ENCODE measurements around the gene PHPT1. TPM values are rescaled to one million over a fixed set of nuclear protein-coding genes. Genes with fewer than 3 reads are reported as not detected.

The PHPT1 gene
- total RNA-seq, 1 experiment from 2014 or later, result 94.7 TPM

GRCh38 chr9:136857581-136858412 lies 8.6 kb downstream of the PHPT1 start:
- DNase-seq (ENCODE audit: low spot score), result no peak
- TF ChIP-seq EZH2 (IDR thresholded peaks at IDR 0.05; ENCODE audit: borderline replicate concordance, low read depth, low read length, poor library complexity, severe bottlenecking), result no peak
- TF ChIP-seq CTCF (conservative IDR thresholded peaks at IDR 0.05; ENCODE audit: low read depth, low read length), result no peak
- Histone ChIP-seq H3K27me3 (replicated peaks; ENCODE audit: insufficient read depth, low read depth, low read length, poor library complexity) (no peaks in the 10 kb centered on the region), H3K4me1 (ENCODE audit: insufficient read depth, low read length, poor library complexity, severe bottlenecking) (no peaks in the 10 kb centered on the region), H3K9me3 (ENCODE audit: low read depth, low read length, poor library complexity, severe bottlenecking) (no peaks in the 10 kb centered on the region), H3K4me3 (ENCODE audit: low read depth, low read length, poor library complexity, severe bottlenecking) (no peak overlapping the region), H3K27ac (ENCODE audit: low read depth, low read length, poor library complexity, severe bottlenecking) (no peak overlapping the region), H3K36me3 (ENCODE audit: insufficient read depth, low read length, poor library complexity, severe bottlenecking) (peaks cover 22% of the 10 kb centered on the region)
- intact Hi-C loops (cut with micrococcal nuclease; ENCODE audit: unreplicated experiment), result no loop called here
- ChIA-PET CTCF (no interaction called here), POLR2A (ENCODE audit: low non-redundant PET) (interaction anchor here (0.5 kb wide), 1 partner anchor 15 kb away, joined by 12 read pairs; no protein-coding TSS in a partner anchor)
- no TSS peak for BruUV-seq (replicated peaks)

GRCh38 chr9:136858452-136858843 lies 9.2 kb downstream of the PHPT1 start:
- POLR2A ChIA-PET (ENCODE audit: low non-redundant PET), result no interaction called here
- H3K27ac ChIP-seq (ENCODE audit: low read depth, low read length, poor library complexity, severe bottlenecking), result no peak overlapping the region
- CTCF ChIA-PET, result no interaction called here
- H3K4me1 ChIP-seq (ENCODE audit: insufficient read depth, low read length, poor library complexity, severe bottlenecking), result no peaks in the 10 kb centered on the region
- H3K9me3 ChIP-seq (ENCODE audit: low read depth, low read length, poor library complexity, severe bottlenecking), result no peaks in the 10 kb centered on the region
- no peak for TF ChIP-seq CTCF (conservative IDR thresholded peaks at IDR 0.05; ENCODE audit: low read depth, low read length)
- peaks cover 28% of the 10 kb centered on the region for H3K36me3 ChIP-seq (ENCODE audit: insufficient read depth, low read length, poor library complexity, severe bottlenecking)
- no peak overlapping the region for H3K4me3 ChIP-seq (ENCODE audit: low read depth, low read length, poor library complexity, severe bottlenecking)
- no TSS peak for BruUV-seq (replicated peaks)
- DNase-seq (ENCODE audit: low spot score), result no peak
- H3K27me3 ChIP-seq (replicated peaks; ENCODE audit: insufficient read depth, low read depth, low read length, poor library complexity), result no peaks in the 10 kb centered on the region
- intact Hi-C loops (cut with micrococcal nuclease; ENCODE audit: unreplicated experiment), result no loop called here

GRCh38 chr9:136858844-136859757 lies 9.9 kb downstream of the PHPT1 start:
- Histone ChIP-seq H3K4me3 (ENCODE audit: low read depth, low read length, poor library complexity, severe bottlenecking) (no peak overlapping the region), H3K36me3 (ENCODE audit: insufficient read depth, low read length, poor library complexity, severe bottlenecking) (peaks cover 34% of the 10 kb centered on the region), H3K27ac (ENCODE audit: low read depth, low read length, poor library complexity, severe bottlenecking) (no peak overlapping the region), H3K27me3 (replicated peaks; ENCODE audit: insufficient read depth, low read depth, low read length, poor library complexity) (no peaks in the 10 kb centered on the region), H3K9me3 (ENCODE audit: low read depth, low read length, poor library complexity, severe bottlenecking) (no peaks in the 10 kb centered on the region), H3K4me1 (ENCODE audit: insufficient read depth, low read length, poor library complexity, severe bottlenecking) (no peaks in the 10 kb centered on the region)
- intact Hi-C loops (cut with micrococcal nuclease; ENCODE audit: unreplicated experiment), result no loop called here
- ChIA-PET POLR2A (ENCODE audit: low non-redundant PET) (no interaction called here), CTCF (no interaction called here)
- TF ChIP-seq EZH2 (IDR thresholded peaks at IDR 0.05; ENCODE audit: borderline replicate concordance, low read depth, low read length, poor library complexity, severe bottlenecking), result no peak
- no peak for TF ChIP-seq CTCF (conservative IDR thresholded peaks at IDR 0.05; ENCODE audit: low read depth, low read length)
- BruUV-seq (replicated peaks), result no TSS peak
- DNase-seq (ENCODE audit: low spot score), result no peak
